Measurements from ENCODE around the gene SMC2.

DNA sequence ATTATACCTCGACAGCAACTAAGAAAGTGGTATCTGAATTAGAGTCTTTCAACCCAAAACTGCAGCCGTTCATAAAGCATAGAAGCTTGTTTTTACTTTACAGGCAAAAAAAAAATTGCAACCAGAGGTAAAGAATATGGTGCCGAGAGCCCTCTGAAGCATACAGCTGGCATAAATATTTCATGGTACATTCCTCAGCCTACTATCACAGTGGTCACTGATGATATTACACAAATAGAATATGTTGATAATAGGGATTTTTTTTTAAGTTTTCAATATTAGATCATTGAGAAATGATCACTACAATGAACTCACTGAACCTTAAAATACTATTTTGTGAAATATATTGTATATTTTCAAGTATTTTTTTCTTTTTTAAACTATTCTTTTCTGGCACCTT, 6.2 kb upstream of the SMC2 start:
- TF ChIP-seq, protein P1, sequence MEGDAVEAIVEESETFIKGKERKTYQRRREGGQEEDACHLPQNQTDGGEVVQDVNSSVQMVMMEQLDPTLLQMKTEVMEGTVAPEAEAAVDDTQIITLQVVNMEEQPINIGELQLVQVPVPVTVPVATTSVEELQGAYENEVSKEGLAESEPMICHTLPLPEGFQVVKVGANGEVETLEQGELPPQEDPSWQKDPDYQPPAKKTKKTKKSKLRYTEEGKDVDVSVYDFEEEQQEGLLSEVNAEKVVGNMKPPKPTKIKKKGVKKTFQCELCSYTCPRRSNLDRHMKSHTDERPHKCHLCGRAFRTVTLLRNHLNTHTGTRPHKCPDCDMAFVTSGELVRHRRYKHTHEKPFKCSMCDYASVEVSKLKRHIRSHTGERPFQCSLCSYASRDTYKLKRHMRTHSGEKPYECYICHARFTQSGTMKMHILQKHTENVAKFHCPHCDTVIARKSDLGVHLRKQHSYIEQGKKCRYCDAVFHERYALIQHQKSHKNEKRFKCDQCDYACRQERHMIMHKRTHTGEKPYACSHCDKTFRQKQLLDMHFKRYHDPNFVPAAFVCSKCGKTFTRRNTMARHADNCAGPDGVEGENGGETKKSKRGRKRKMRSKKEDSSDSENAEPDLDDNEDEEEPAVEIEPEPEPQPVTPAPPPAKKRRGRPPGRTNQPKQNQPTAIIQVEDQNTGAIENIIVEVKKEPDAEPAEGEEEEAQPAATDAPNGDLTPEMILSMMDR (IDR thresholded peaks at IDR 0.05), result no peak
- no peak for TF ChIP-seq POLR2A (IDR thresholded peaks at IDR 0.05)
